A549 (cell line): ENCODE data around the gene KRTAP4-2. TPM values are rescaled to one million over a fixed set of nuclear protein-coding genes. Genes with fewer than 3 reads are reported as not detected.

ENCODE experiments used
- ATAC-seq, 2 experiments: fragments of 200-7000 bp in 1 of 2; fragments of >200 bp in 1 of 2; cut with Nextera tagmentation in 1 of 2; cut with Tn5 transposase in 1 of 2; 3 replicates each; pipeline versions ENCODE4 v1.8.0 to v1.9.1; 2018 to 2020; ENCODE audit warnings: mild to moderate bottlenecking in 1 of 2, moderate library complexity in 1 of 2
- CTCF ChIA-PET: fragments of 300-600 bp; sonication (Branson Sonifier 250); formaldehyde crosslinking; extraction: SDS; loops from one replicate; lab custom pipeline; 2021; ENCODE audit warnings: antibody characterized with exemption, inconsistent platforms; lab: Yijun Ruan, JAX
- POLR2A ChIA-PET: fragments of 350-600 bp; formaldehyde crosslinking; extraction: SDS; loops from one replicate; lab custom pipeline; 2021; ENCODE audit warnings: antibody characterized with exemption, inconsistent platforms; lab: Yijun Ruan, JAX
- DNase-seq, 2 experiments: peaks; one replicate each; pipeline versions ENCODE4 v3.0.0 to v3.0.0-alpha.2; 2011 to 2016; ENCODE audit warnings: low read depth in 1 of 2, low spot score in 1 of 2
- FAIRE-seq: peaks from 2 replicates; lab custom pipeline; 2011; peaks lifted over from hg19 to GRCh38; lab: Jason Lieb, UNC
- H3K27ac ChIP-seq, 2 experiments: fragments of >200 bp; sonication (Bioruptor Twin); formaldehyde crosslinking; 3 replicates each; pipeline ENCODE4 v1.5.1; 2016 to 2017
- H3K4me1 ChIP-seq: fragments of >200 bp; sonication (Bioruptor Twin); formaldehyde crosslinking; 3 replicates; pipeline ENCODE4 v1.6.1; 2016
- H3K4me2 ChIP-seq: fragments of >200 bp; sonication (Bioruptor Twin); formaldehyde crosslinking; 3 replicates; pipeline ENCODE4 v1.6.1; 2016
- H3K4me3 ChIP-seq: fragments of >200 bp; sonication (Bioruptor Twin); formaldehyde crosslinking; 3 replicates; pipeline ENCODE4 v1.5.1; 2016
- H3K9me3 ChIP-seq: fragments of >200 bp; sonication (Bioruptor Twin); formaldehyde crosslinking; 3 replicates; pipeline ENCODE4 v1.6.1; 2016
- ATOH8 ChIP-seq: fragments of 250-450 bp; sonication (Bioruptor Pico); IDR thresholded peaks from 2 replicates; pipeline ENCODE4 v1.5.0; 2020; ENCODE audit warnings: low read depth, mild to moderate bottlenecking, moderate library complexity
- BHLHE40 ChIP-seq: IDR thresholded peaks from 2 replicates; pipeline ENCODE4 v1.6.1; 2012; ENCODE audit warnings: low read depth, low read length, inconsistent platforms
- CBX2 ChIP-seq: fragments of 200-600 bp; sonication (generic); IDR thresholded peaks from 2 replicates; pipeline ENCODE4 v1.6.1; 2016; ENCODE audit warnings: low read depth, mild to moderate bottlenecking, borderline replicate concordance
- CBX8 ChIP-seq: fragments of 200-600 bp; sonication (generic); IDR thresholded peaks from 2 replicates; pipeline ENCODE4 v1.6.1; 2016
- CEBPB ChIP-seq, 2 experiments: fragments of >200 bp in 1 of 2; sonication (Bioruptor Twin) in 1 of 2; formaldehyde crosslinking in 1 of 2; IDR thresholded peaks; 2 replicates each; pipeline ENCODE4 v1.6.1; 2012 to 2016
- CHD2 ChIP-seq: fragments of 150-350 bp; IDR thresholded peaks from 2 replicates; pipeline ENCODE4 v1.6.1; 2014; ENCODE audit warnings: low read length; ENCODE audit not compliant: partially characterized antibody
- CTCF ChIP-seq: fragments of >200 bp; sonication (Bioruptor Twin); formaldehyde crosslinking; IDR thresholded peaks from 3 replicates; pipeline ENCODE4 v1.5.1; 2016
- E2F6 ChIP-seq: IDR thresholded peaks from 2 replicates; pipeline ENCODE4 v1.6.1; 2012; ENCODE audit warnings: low read depth, borderline replicate concordance
- EHF ChIP-seq: fragments of 250-450 bp; sonication (Bioruptor Pico); IDR thresholded peaks from 2 replicates; pipeline ENCODE4 v1.5.0; 2020; ENCODE audit warnings: mild to moderate bottlenecking
- ELK1 ChIP-seq: fragments of 150-350 bp; IDR thresholded peaks from 2 replicates; pipeline ENCODE4 v1.6.1; 2014; ENCODE audit warnings: low read depth, mild to moderate bottlenecking, low read length
- FOSL2 ChIP-seq, 2 experiments: fragments of 450-650 bp in 1 of 2; fragments of >200 bp in 1 of 2; sonication (Bioruptor Twin) in 1 of 2; formaldehyde crosslinking; IDR thresholded peaks; 2 replicates each; pipeline versions ENCODE4 v1.5.0 to v1.6.1; 2016 to 2020; ENCODE audit warnings: mild to moderate bottlenecking in 1 of 2, moderate library complexity in 1 of 2
- FOXS1 ChIP-seq: fragments of 250-450 bp; sonication (Bioruptor Pico); IDR thresholded peaks from 2 replicates; pipeline ENCODE4 v1.5.0; 2020; ENCODE audit warnings: mild to moderate bottlenecking, moderate library complexity
- GATA3 ChIP-seq: IDR thresholded peaks from 2 replicates; pipeline ENCODE4 v1.6.1; 2012; ENCODE audit warnings: borderline replicate concordance
- HDAC2 ChIP-seq: fragments of 200-600 bp; sonication (generic); IDR thresholded peaks from 2 replicates; pipeline ENCODE4 v1.6.1; 2016
- HEYL ChIP-seq: fragments of 250-450 bp; sonication (Bioruptor Pico); IDR thresholded peaks from 2 replicates; pipeline ENCODE4 v1.8.0; 2021; ENCODE audit warnings: mild to moderate bottlenecking, moderate library complexity
- HOXB13 ChIP-seq: fragments of 250-450 bp; sonication (Bioruptor Pico); IDR thresholded peaks from 2 replicates; pipeline ENCODE4 v1.5.0; 2020; ENCODE audit warnings: low read depth, mild to moderate bottlenecking, moderate library complexity
- HOXB5 ChIP-seq: fragments of 250-450 bp; sonication (Bioruptor Pico); IDR thresholded peaks from 2 replicates; pipeline ENCODE4 v1.5.0; 2020; ENCODE audit warnings: mild to moderate bottlenecking, moderate library complexity
- JUNB ChIP-seq: fragments of >200 bp; sonication (Bioruptor Twin); formaldehyde crosslinking; IDR thresholded peaks from 2 replicates; pipeline ENCODE4 v1.6.1; 2016
- KDM5A ChIP-seq: fragments of 200-600 bp; sonication (generic); IDR thresholded peaks from 2 replicates; pipeline ENCODE4 v1.6.1; 2016; ENCODE audit warnings: antibody characterized with exemption, mild to moderate bottlenecking
- MAX ChIP-seq: IDR thresholded peaks from 2 replicates; pipeline ENCODE4 v1.6.1; 2012
- NPAS2 ChIP-seq: fragments of 250-450 bp; sonication (Bioruptor Pico); IDR thresholded peaks from 2 replicates; pipeline ENCODE4 v1.8.0; 2022; ENCODE audit warnings: mild to moderate bottlenecking, moderate library complexity, borderline replicate concordance
- NR3C1 ChIP-seq: fragments of >200 bp; sonication (Bioruptor Twin); formaldehyde crosslinking; IDR thresholded peaks from 3 replicates; pipeline ENCODE4 v1.6.1; 2017
- PBX3 ChIP-seq: IDR thresholded peaks from 2 replicates; pipeline ENCODE4 v1.6.1; 2012
- PHF8 ChIP-seq: fragments of 200-600 bp; sonication (generic); IDR thresholded peaks from 2 replicates; pipeline ENCODE4 v1.6.1; 2016; ENCODE audit warnings: low read depth, mild to moderate bottlenecking, antibody characterized with exemption, moderate library complexity, borderline replicate concordance
- RARB ChIP-seq: fragments of 250-450 bp; sonication (Bioruptor Pico); IDR thresholded peaks from 2 replicates; pipeline ENCODE4 v1.8.0; 2021; ENCODE audit warnings: mild to moderate bottlenecking, moderate library complexity
- ZC3H11A ChIP-seq: fragments of 450-650 bp; IDR thresholded peaks from 2 replicates; pipeline ENCODE4 v1.6.1; 2014; ENCODE audit warnings: antibody characterized with exemption, mild to moderate bottlenecking
- ZFP36 ChIP-seq: fragments of 450-650 bp; IDR thresholded peaks from 2 replicates; pipeline ENCODE4 v1.6.1; 2014; ENCODE audit warnings: borderline replicate concordance; ENCODE audit not compliant: partially characterized antibody
- ZNF302 ChIP-seq: fragments of 250-450 bp; sonication (Bioruptor Pico); IDR thresholded peaks from 2 replicates; pipeline ENCODE4 v1.9.0; 2021; ENCODE audit warnings: inconsistent platforms, mild to moderate bottlenecking, moderate library complexity
- ZSCAN20 ChIP-seq: fragments of 250-450 bp; sonication (Bioruptor Pico); IDR thresholded peaks from 2 replicates; pipeline ENCODE4 v1.8.0; 2022; ENCODE audit warnings: mild to moderate bottlenecking, moderate library complexity
- WGBS: methylation state at CpG from one replicate; pipeline ENCODE4 v1.1.6; 2017; ENCODE audit errors: missing lambda C conversion rate; 5-methylcytosine and 5-hydroxymethylcytosine counted together
- polyA plus RNA-seq, 4 experiments: library from polyadenylated mRNA; depleted of rRNA in 3 of 4; stranded (reverse); fragments of >200 nt; fragmentation: RNase III in 1 of 4; extraction: RNeasy Plus Mini Kit Qiagen cat#74134 plus additional on column Dnase treatment in 1 of 4; gene quantifications; 2 replicates in 3 of 4; 3 replicates in 1 of 4; pipeline ENCODE4 v1.2.3, GENCODE V29; 2011 to 2017

Gene KRTAP4-2
- polyA plus RNA-seq, 2 of the 4 experiments (the other 2 are of a cell fraction) = not detected

GRCh38 chr17:41178843-41179616, 1.0 kb upstream of the KRTAP4-2 start:
- no peak overlapping the region for H3K4me3 ChIP-seq
- FAIRE-seq (no peak), ATAC-seq (no peak), DNase-seq (no peak)
- ChIA-PET CTCF (interaction anchor here (0.9 to 2.4 kb wide), 3 partner anchors 11 to 488 kb away, joined by 3 to 6 read pairs (median 3); partner anchors contain the start of gene KRTAP4-3), POLR2A (no interaction called here)
- H3K27ac ChIP-seq = no peak overlapping the region
- H3K9me3 ChIP-seq = no peaks in the 10 kb centered on the region
- no peak overlapping the region; the same call in 2 of the 3 replicates for H3K4me2 ChIP-seq
- H3K4me1 ChIP-seq = no peaks in the 10 kb centered on the region
- TF ChIP-seq ZNF302 (CRISPR knock-in tag) (no peak), EHF (CRISPR knock-in tag) (no peak), RARB (CRISPR knock-in tag) (no peak), NR3C1 (no peak), E2F6 (no peak), HOXB13 (no peak), PBX3 (no peak), FOSL2 (IDR thresholded peaks at IDR 0.05) (no peak), FOSL2 (CRISPR knock-in tag; IDR thresholded peaks at IDR 0.05) (no peak), ELK1 (no peak), CBX8 (no peak), KDM5A (no peak), GATA3 (no peak), HEYL (CRISPR knock-in tag) (no peak), ZSCAN20 (CRISPR knock-in tag) (no peak), CHD2 (no peak), FOXS1 (no peak), CBX2 (no peak)
- WGBS = 69% methylated on average over 1 of the region's 1 CpG

- ATAC-seq (no peak), FAIRE-seq (no peak), DNase-seq (no peak)
- 96% methylated on average over 3 of the region's 3 CpGs for WGBS
- Histone ChIP-seq H3K9me3 (no peaks in the 10 kb centered on the region), H3K27ac (no peak overlapping the region), H3K4me3 (no peak overlapping the region), H3K4me2 (no peak overlapping the region), H3K4me1 (no peaks in the 10 kb centered on the region)
- TF ChIP-seq CTCF = no peak
- TF ChIP-seq HOXB5 = no peak
- no peak for TF ChIP-seq JUNB
- no peak for TF ChIP-seq ZC3H11A
- no peak for TF ChIP-seq CBX8
- no peak for TF ChIP-seq PHF8
- no peak for TF ChIP-seq ZFP36
- TF ChIP-seq CHD2 = no peak
- no peak for TF ChIP-seq BHLHE40
- TF ChIP-seq HDAC2 = no peak
- no peak for TF ChIP-seq ELK1
- no peak for TF ChIP-seq CBX2
- no peak for TF ChIP-seq NPAS2 (CRISPR knock-in tag)
- TF ChIP-seq ATOH8 = no peak
- no peak for TF ChIP-seq MAX
- TF ChIP-seq E2F6 = no peak
- no peak for TF ChIP-seq GATA3
- no peak for TF ChIP-seq CEBPB (IDR thresholded peaks at IDR 0.05)
- POLR2A ChIA-PET = no interaction called here
- CTCF ChIA-PET = interaction anchor here (0.9 to 2.4 kb wide), 3 partner anchors 11 to 489 kb away, joined by 3 to 6 read pairs (median 3); partner anchors contain the start of gene KRTAP4-3
Measured at GRCh38 chr17:41178341-41178740, 320 bp upstream of the KRTAP4-2 start.
